H9 (cell line): ENCODE results near the gene JMJD7. TPM values are rescaled to one million over a fixed set of nuclear protein-coding genes. Genes with fewer than 3 reads are reported as not detected.

Experiments used
- DNase-seq: peaks from one replicate; pipeline ENCODE4 v3.0.0-alpha.2; 2017
- H2AFZ ChIP-seq: one replicate; pipeline ENCODE4 v1.6.1; 2013; ENCODE audit warnings: mild to moderate bottlenecking, low read length, control low read depth, moderate library complexity
- H2AK5ac ChIP-seq: 2 replicates; pipeline ENCODE4 v1.6.1; 2013; ENCODE audit warnings: low read length, control low read depth, mixed read lengths; ENCODE audit not compliant: insufficient read length
- H2BK120ac ChIP-seq: one replicate; pipeline ENCODE4 v1.6.1; 2013; ENCODE audit warnings: low read depth, mild to moderate bottlenecking, low read length, control low read depth, inconsistent platforms; ENCODE audit not compliant: poor library complexity, severe bottlenecking
- H2BK12ac ChIP-seq: 2 replicates; pipeline ENCODE4 v1.6.1; 2013; ENCODE audit warnings: low read length, control low read depth, mixed read lengths, low read depth; ENCODE audit not compliant: insufficient read length
- H2BK15ac ChIP-seq: 2 replicates; pipeline ENCODE4 v1.6.1; 2013; ENCODE audit warnings: low read depth, low read length, control low read depth
- H2BK20ac ChIP-seq: one replicate; pipeline ENCODE4 v1.6.1; 2013; ENCODE audit warnings: low read depth, mild to moderate bottlenecking, low read length, control low read depth, inconsistent platforms; ENCODE audit not compliant: poor library complexity, severe bottlenecking
- H2BK5ac ChIP-seq: 2 replicates; pipeline ENCODE4 v1.6.1; 2013; ENCODE audit warnings: low read length, control low read depth, mixed read lengths; ENCODE audit not compliant: insufficient read length
- H3K14ac ChIP-seq: 2 replicates; pipeline ENCODE4 v1.6.1; 2013; ENCODE audit warnings: low read length, control low read depth; ENCODE audit not compliant: insufficient read depth
- H3K18ac ChIP-seq: 2 replicates; pipeline ENCODE4 v1.6.1; 2013; ENCODE audit warnings: low read depth, mild to moderate bottlenecking, mixed read lengths, low read length, control low read depth; ENCODE audit not compliant: insufficient read length
- H3K23ac ChIP-seq: 2 replicates; pipeline ENCODE4 v1.6.1; 2013; ENCODE audit warnings: low read length, control low read depth, mixed read lengths, low read depth; ENCODE audit not compliant: insufficient read length
- H3K23me2 ChIP-seq: 2 replicates; pipeline ENCODE4 v1.6.1; 2013; ENCODE audit warnings: low read depth, mild to moderate bottlenecking, mixed read lengths, low read length, control low read depth; ENCODE audit not compliant: insufficient read length, poor library complexity, severe bottlenecking
- H3K27ac ChIP-seq: 2 replicates; pipeline ENCODE4 v1.5.1; 2013; ENCODE audit warnings: low read length, control low read depth, mixed read lengths, low read depth; ENCODE audit not compliant: insufficient read length
- H3K27me3 ChIP-seq: 2 replicates; pipeline ENCODE4 v1.6.1; 2013; ENCODE audit warnings: low read length, control low read depth, inconsistent platforms; ENCODE audit not compliant: insufficient read depth
- H3K4ac ChIP-seq: 2 replicates; pipeline ENCODE4 v1.6.1; 2013; ENCODE audit warnings: low read depth, mild to moderate bottlenecking, control low read depth, inconsistent platforms, low read length, moderate library complexity
- H3K4me1 ChIP-seq: 2 replicates; pipeline ENCODE4 v1.6.1; 2013; ENCODE audit warnings: low read length, control low read depth, inconsistent platforms; ENCODE audit not compliant: insufficient read depth
- H3K4me2 ChIP-seq: 2 replicates; pipeline ENCODE4 v1.6.1; 2013; ENCODE audit warnings: low read length, control low read depth, mixed read lengths; ENCODE audit not compliant: insufficient read length, insufficient read depth
- H3K56ac ChIP-seq: 2 replicates; pipeline ENCODE4 v1.6.1; 2013; ENCODE audit warnings: low read depth, mild to moderate bottlenecking, mixed read lengths, low read length, control low read depth; ENCODE audit not compliant: insufficient read length
- H3K79me1 ChIP-seq: 2 replicates; pipeline ENCODE4 v1.6.1; 2013; ENCODE audit warnings: low read depth, mild to moderate bottlenecking, moderate library complexity, low read length, control low read depth, inconsistent platforms; ENCODE audit not compliant: insufficient read depth, poor library complexity, severe bottlenecking
- H3K79me2 ChIP-seq: 2 replicates; pipeline ENCODE4 v1.6.1; 2013; ENCODE audit warnings: low read length, control low read depth, inconsistent platforms; ENCODE audit not compliant: insufficient read depth
- H3K9ac ChIP-seq: 2 replicates; pipeline ENCODE4 v1.6.1; 2013; ENCODE audit warnings: low read length, control low read depth, mixed read lengths; ENCODE audit not compliant: insufficient read length; ENCODE audit errors: extremely low read depth
- H3K9me3 ChIP-seq: one replicate; pipeline ENCODE4 v1.6.1; 2013; ENCODE audit warnings: low read depth, low read length, inconsistent platforms; ENCODE audit not compliant: control insufficient read depth
- H3T11ph ChIP-seq: one replicate; pipeline ENCODE4 v1.6.1; 2013; ENCODE audit warnings: mild to moderate bottlenecking, low read length, control low read depth, inconsistent platforms
- H4K20me1 ChIP-seq: one replicate; pipeline ENCODE4 v1.6.1; 2013; ENCODE audit not compliant: control insufficient read depth, insufficient read length, insufficient read depth
- H4K5ac ChIP-seq: 2 replicates; pipeline ENCODE4 v1.6.1; 2013; ENCODE audit warnings: low read depth, mild to moderate bottlenecking, mixed read lengths, low read length, control low read depth; ENCODE audit not compliant: insufficient read length
- H4K8ac ChIP-seq: replicated peaks from 2 replicates; pipeline ENCODE4 v1.6.1; 2013; ENCODE audit warnings: low read length, control low read depth, mixed read lengths, low read depth; ENCODE audit not compliant: insufficient read length
- H4K91ac ChIP-seq: 2 replicates; pipeline ENCODE4 v1.6.1; 2013; ENCODE audit warnings: low read depth, mild to moderate bottlenecking, moderate library complexity, mixed read lengths, low read length, control low read depth; ENCODE audit not compliant: insufficient read length
- H3K27ac Mint-ChIP-seq, 3 experiments: 2 replicates in 2 of 3; 3 replicates in 1 of 3; pipeline ENCODE4 v1.8.0; 2020 to 2021; ENCODE audit warnings: mixed read lengths in 3 of 3, mild to moderate bottlenecking in 1 of 3, moderate library complexity in 1 of 3
- H3K27me3 Mint-ChIP-seq: 2 replicates; pipeline ENCODE4 v1.8.0; 2021; ENCODE audit warnings: low read depth, mild to moderate bottlenecking, moderate library complexity, mixed read lengths
- H3K36me3 Mint-ChIP-seq, 3 experiments: 2 replicates in 2 of 3; 3 replicates in 1 of 3; pipeline ENCODE4 v1.8.0; 2020 to 2021; ENCODE audit warnings: low read depth in 3 of 3, mixed read lengths in 3 of 3; ENCODE audit not compliant: insufficient read depth in 1 of 3
- H3K4me1 Mint-ChIP-seq, 2 experiments: 2 replicates each; pipeline ENCODE4 v1.8.0; 2020; ENCODE audit warnings: mixed read lengths in 2 of 2
- H3K4me3 Mint-ChIP-seq, 2 experiments: 2 replicates in 1 of 2; 3 replicates in 1 of 2; pipeline ENCODE4 v1.8.0; 2020 to 2021; ENCODE audit warnings: mild to moderate bottlenecking in 2 of 2, mixed read lengths in 2 of 2, moderate library complexity in 1 of 2
- H3K9me3 Mint-ChIP-seq, 2 experiments: 2 replicates in 1 of 2; 3 replicates in 1 of 2; pipeline ENCODE4 v1.8.0; 2020; ENCODE audit warnings: mild to moderate bottlenecking in 2 of 2, mixed read lengths in 2 of 2, moderate library complexity in 1 of 2
- CTCF ChIP-seq: fragments of 200-600 bp; sonication (generic); conservative IDR thresholded peaks from 3 replicates; pipeline ENCODE4 v1.8.0; 2021; ENCODE audit warnings: antibody characterized with exemption, mild to moderate bottlenecking
- WGBS: extraction: QIAGEN DNeasy Blood & Tissue Kit; methylation state at CpG from one replicate; pipeline ENCODE4 v1.1.7; 2013; ENCODE audit warnings: missing lambda C conversion rate, low lambda C conversion rate, mixed read lengths; ENCODE audit not compliant: insufficient read length; ENCODE audit errors: extremely low coverage; 5-methylcytosine and 5-hydroxymethylcytosine counted together
- total RNA-seq: library from RNA; stranded (reverse); gene quantifications from 2 replicates; pipeline ENCODE4 v1.2.1, GENCODE V29; 2021

JMJD7 gene
- total RNA-seq, 1 experiment from 2014 or later, result 13.3 TPM

GRCh38 chr15:41881920-41882688 is 54.2 kb downstream of the JMJD7 start:
- 0 out of 2 replicates have a peak overlapping the region, but pooled peaks have one; percentile 17 for H3K14ac ChIP-seq
- no peak overlapping the region; a peak in 1 of 7 replicates for H3K27ac Mint-ChIP-seq
- H2AK5ac ChIP-seq, result no peak overlapping the region
- H3K4me3 Mint-ChIP-seq, result peak overlapping the region; percentile 46 to 50; a peak in 4 of 5 replicates
- no peak overlapping the region for H4K8ac ChIP-seq
- H3K4me1 ChIP-seq, result no peaks in the 10 kb centered on the region
- H3K27me3 Mint-ChIP-seq, result peaks cover 47% of the 10 kb centered on the region
- peak overlapping the region; percentile 32 for H3K4me2 ChIP-seq
- no peak overlapping the region for H2BK5ac ChIP-seq
- no peak overlapping the region for H3K23ac ChIP-seq
- H2AFZ ChIP-seq, result no peak overlapping the region
- peaks cover 0 to 1% (median 0%) of the 10 kb centered on the region in 3 experiments; a peak in 2 of 7 replicates for H3K36me3 Mint-ChIP-seq
- H3K27ac ChIP-seq, result no peak overlapping the region
- H3K56ac ChIP-seq, result no peak overlapping the region
- H3K4me1 Mint-ChIP-seq, result peaks cover 4 to 10% of the 10 kb centered on the region in 2 experiments
- no peak overlapping the region for H3T11ph ChIP-seq
- H3K23me2 ChIP-seq, result peaks cover 3% of the 10 kb centered on the region
- no peaks in the 10 kb centered on the region for H4K20me1 ChIP-seq
- no peaks in the 10 kb centered on the region for H3K79me2 ChIP-seq
- H2BK15ac ChIP-seq, result no peak overlapping the region
- no peaks in the 10 kb centered on the region for H3K9me3 ChIP-seq
- no peak overlapping the region for H2BK20ac ChIP-seq
- peaks cover 7% of the 10 kb centered on the region; the same call in 1 of the 2 replicates for H3K27me3 ChIP-seq
- H3K79me1 ChIP-seq, result no peaks in the 10 kb centered on the region
- TF ChIP-seq CTCF, result no peak
- H4K91ac ChIP-seq, result no peak overlapping the region
- no peak overlapping the region for H3K9ac ChIP-seq
- no peak overlapping the region for H3K18ac ChIP-seq
- H3K9me3 Mint-ChIP-seq, result no peaks in the 10 kb centered on the region; a peak in 1 of 5 replicates
- no peak overlapping the region for H2BK120ac ChIP-seq
- no peak overlapping the region for H2BK12ac ChIP-seq
- H4K5ac ChIP-seq, result no peak overlapping the region
- DNase-seq, result peak; percentile 68
- H3K4ac ChIP-seq, result no peak overlapping the region
- no CpG with 5 or more reads among the region's 81 CpGs for WGBS
